Naive thymus-derived CD4-positive, alpha-beta T cell (primary cell): ENCODE data around the gene POMGNT1. TPM values are rescaled to one million over a fixed set of nuclear protein-coding genes. Genes with fewer than 3 reads are reported as not detected.
A peak's percentile ranks its signal among the peaks of the same experiment; 100 is the strongest.

Experiments
- ATAC-seq: fragments of 150-1000 bp; cut with Tn5 transposase; 2 replicates; pipeline ENCODE4 v1.10.0; 2021; ENCODE audit warnings: mild to moderate bottlenecking, moderate library complexity
- CTCF ChIA-PET: fragments of 350-600 bp; sonication (Branson Sonifier 250); formaldehyde crosslinking; loops from one replicate; lab custom pipeline; 2021; ENCODE audit warnings: antibody characterized with exemption; lab: Charles Lee
- POLR2A ChIA-PET: fragments of 350-600 bp; sonication (Branson Sonifier 250); formaldehyde crosslinking; loops from one replicate; lab custom pipeline; 2021; ENCODE audit warnings: antibody characterized with exemption, inconsistent platforms; lab: Charles Lee
- DNase-seq, 9 donors: peaks; one replicate each; pipeline versions ENCODE4 v3.0.0 to v3.0.0-alpha.2; 2020 to 2022; ENCODE audit warnings: mixed read lengths in 1 of 9
- H3K27ac ChIP-seq: one replicate; pipeline ENCODE4 v1.7.0; 2013; ENCODE audit warnings: mild to moderate bottlenecking, low read depth, low read length, moderate library complexity
- H3K27me3 ChIP-seq, 2 donors: one replicate each; pipeline ENCODE4 v1.7.0; 2013; ENCODE audit warnings: low read length in 2 of 2, mild to moderate bottlenecking in 2 of 2, moderate library complexity in 2 of 2; ENCODE audit not compliant: control insufficient read depth in 2 of 2, insufficient read depth in 2 of 2
- H3K36me3 ChIP-seq, 3 experiments: 1 replicate in 2 of 3; 2 replicates in 1 of 3; pipeline ENCODE4 v1.7.0; 2013; ENCODE audit warnings: low read length in 3 of 3, mild to moderate bottlenecking in 3 of 3, moderate library complexity in 1 of 3; ENCODE audit not compliant: insufficient read depth in 3 of 3, control insufficient read depth in 2 of 3
- H3K4me1 ChIP-seq, 2 donors: one replicate each; pipeline ENCODE4 v1.7.0; 2013; ENCODE audit warnings: low read length in 2 of 2, mild to moderate bottlenecking in 2 of 2, moderate library complexity in 1 of 2; ENCODE audit not compliant: control insufficient read depth in 2 of 2, insufficient read depth in 2 of 2
- H3K4me3 ChIP-seq: 2 replicates; pipeline ENCODE4 v1.7.0; 2013; ENCODE audit warnings: mild to moderate bottlenecking, low read length
- H3K9me3 ChIP-seq, 3 experiments: 1 replicate in 2 of 3; 2 replicates in 1 of 3; pipeline ENCODE4 v1.7.0; 2013; ENCODE audit warnings: low read length in 3 of 3; ENCODE audit not compliant: control insufficient read depth in 2 of 3
- H3K27ac Mint-ChIP-seq, 9 donors: one replicate each; pipeline ENCODE4 v1.8.0; 2020 to 2022; ENCODE audit warnings: mixed read lengths in 9 of 9, mild to moderate bottlenecking in 8 of 9, moderate library complexity in 5 of 9, inconsistent platforms in 2 of 9
- H3K27me3 Mint-ChIP-seq, 5 donors: one replicate each; pipeline ENCODE4 v1.8.0; 2021 to 2022; ENCODE audit warnings: mixed read lengths in 5 of 5, mild to moderate bottlenecking in 1 of 5
- H3K36me3 Mint-ChIP-seq, 5 donors: one replicate each; pipeline ENCODE4 v1.8.0; 2020 to 2022; ENCODE audit warnings: mixed read lengths in 5 of 5, mild to moderate bottlenecking in 3 of 5, inconsistent platforms in 1 of 5
- H3K4me1 Mint-ChIP-seq, 7 donors: one replicate each; pipeline ENCODE4 v1.8.0; 2020 to 2022; ENCODE audit warnings: mixed read lengths in 7 of 7, mild to moderate bottlenecking in 3 of 7, inconsistent platforms in 1 of 7
- H3K4me3 Mint-ChIP-seq, 10 donors: one replicate each; pipeline ENCODE4 v1.8.0; 2020 to 2022; ENCODE audit warnings: mild to moderate bottlenecking in 10 of 10, mixed read lengths in 10 of 10, moderate library complexity in 6 of 10, inconsistent platforms in 2 of 10
- H3K9me3 Mint-ChIP-seq, 11 donors: one replicate each; pipeline ENCODE4 v1.8.0; 2020 to 2022; ENCODE audit warnings: mixed read lengths in 11 of 11, mild to moderate bottlenecking in 4 of 11, inconsistent platforms in 1 of 11, moderate library complexity in 1 of 11
- intact Hi-C, 2 donors: fragments of 100-400 bp; cut with micrococcal nuclease; formaldehyde crosslinking; loops; one replicate each; pipeline ENCODE4 v1.15.1; 2023
- polyA plus RNA-seq, 2 donors: library from polyadenylated mRNA; unstranded; fragments of 300-500 nt; fragmentation: Illumina TruSeq; gene quantifications; one replicate each; pipeline ENCODE4 v1.2.3, GENCODE V29; 2021
- total RNA-seq, 6 experiments: library from RNA in 5 of 6; stranded (reverse) in 5 of 6; gene quantifications; 1 replicate in 5 of 6; 2 replicates in 1 of 6; pipeline ENCODE4 v1.2.3 and lab custom pipeline; 2021 to 2026

POMGNT1 gene
- total and polyA plus RNA-seq, 7 experiments from 2014 or later, result 34.6 to 58.6 (median 36.3) TPM

- Histone ChIP-seq H3K27me3 (no peaks in the 10 kb centered on the region), H3K36me3 (peaks cover 0 to 1% (median 0%) of the 10 kb centered on the region in 3 experiments), H3K4me3 (no peak overlapping the region), H3K4me1 (no peaks in the 10 kb centered on the region), H3K9me3 (no peaks in the 10 kb centered on the region), H3K27ac (no peak overlapping the region)
- Mint-ChIP-seq H3K4me3 (no peak overlapping the region), H3K9me3 (no peaks in the 10 kb centered on the region), H3K27me3 (no peaks in the 10 kb centered on the region), H3K36me3 (peaks cover 0 to 11% (median 5%) of the 10 kb centered on the region in 5 donors), H3K4me1 (peaks cover 0 to 19% (median 14%) of the 10 kb centered on the region in 7 donors), H3K27ac (peak overlapping the region in 3 of 9 donors; percentile 38 to 50 (median 38))
- intact Hi-C loops, result no loop called here
- CTCF ChIA-PET, result interaction anchor here (10.7 kb wide), 1 partner anchor 148 kb away, joined by 119 read pairs; no protein-coding TSS in a partner anchor
- peak; percentile 44 for ATAC-seq
- no peak for DNase-seq
- POLR2A ChIA-PET, result interaction anchor here (0.8 kb wide), 1 partner anchor 52 kb away, joined by 3 read pairs; no protein-coding TSS in a partner anchor
These were observed 14.2 kb downstream of the POMGNT1 start for GRCh38 chr1:46183926-46184557.

GRCh38 chr1:46183079-46183847, 15.0 kb downstream of the POMGNT1 start:
- no peak overlapping the region for H3K4me3 ChIP-seq
- intact Hi-C loops, result no loop called here
- H3K4me1 Mint-ChIP-seq, result peaks cover 0 to 19% (median 14%) of the 10 kb centered on the region in 7 donors
- H3K27me3 Mint-ChIP-seq, result no peaks in the 10 kb centered on the region
- no peak overlapping the region for H3K4me3 Mint-ChIP-seq
- H3K9me3 Mint-ChIP-seq, result no peaks in the 10 kb centered on the region
- ChIA-PET POLR2A (no interaction called here), CTCF (interaction anchor here (0.6 to 10.7 kb wide), 3 partner anchors 29 to 235 kb away, joined by 3 to 119 read pairs (median 3); no protein-coding TSS in a partner anchor)
- no peak for DNase-seq
- H3K27ac Mint-ChIP-seq, result no peak overlapping the region
- peaks cover 0 to 8% (median 4%) of the 10 kb centered on the region in 5 donors for H3K36me3 Mint-ChIP-seq
- H3K36me3 ChIP-seq, result no peaks in the 10 kb centered on the region
- H3K27me3 ChIP-seq, result no peaks in the 10 kb centered on the region
- ATAC-seq, result no peak
- no peaks in the 10 kb centered on the region for H3K4me1 ChIP-seq
- H3K27ac ChIP-seq, result no peak overlapping the region
- no peaks in the 10 kb centered on the region for H3K9me3 ChIP-seq

DNA sequence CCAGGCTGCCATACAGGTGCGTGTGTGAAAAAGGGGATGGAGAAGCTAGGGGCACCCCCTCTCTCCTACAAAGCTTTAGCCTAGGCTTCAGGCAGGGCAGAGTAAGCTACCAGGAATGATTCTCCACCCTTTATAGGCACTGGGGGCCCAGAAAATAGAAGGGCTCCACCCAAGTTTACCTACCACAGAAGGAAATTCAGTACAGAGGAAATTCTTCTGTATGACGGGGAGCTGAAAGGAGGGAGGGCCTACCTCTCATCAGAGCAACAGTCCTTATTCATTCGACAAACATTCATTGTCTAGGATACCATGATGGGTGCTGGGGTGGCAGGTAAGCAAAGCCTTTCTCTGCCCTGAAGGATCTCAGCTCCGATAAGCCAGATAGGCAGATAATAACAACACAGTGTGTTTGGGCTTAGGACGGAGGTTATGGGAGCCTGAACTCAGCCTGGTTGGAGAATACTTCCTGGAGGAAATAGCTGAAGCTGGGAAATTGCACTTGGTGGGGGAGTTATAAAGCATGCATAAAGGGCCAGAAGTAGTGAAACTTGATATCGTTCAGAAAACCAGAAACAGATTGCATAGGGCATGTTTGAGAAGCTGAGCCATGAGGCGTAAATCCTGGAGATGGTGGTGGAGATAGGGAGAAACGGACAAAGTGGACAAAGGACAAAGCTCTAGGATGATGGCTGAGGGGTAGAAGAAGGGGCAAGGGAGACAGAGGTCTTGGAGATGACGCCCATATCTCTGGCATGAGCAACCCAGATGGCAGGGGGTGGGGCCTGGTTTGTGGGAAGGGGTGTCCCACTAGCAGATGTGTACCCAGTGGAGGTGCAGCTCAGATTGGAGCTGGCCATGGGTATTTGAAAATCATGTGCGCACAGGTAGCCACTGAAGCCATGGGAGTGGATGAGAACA, 16.6 kb downstream of the POMGNT1 start:
- no peaks in the 10 kb centered on the region for H3K36me3 ChIP-seq
- no peaks in the 10 kb centered on the region for H3K9me3 Mint-ChIP-seq
- intact Hi-C loops, result no loop called here
- no peaks in the 10 kb centered on the region for H3K27me3 ChIP-seq
- H3K9me3 ChIP-seq, result no peaks in the 10 kb centered on the region
- ATAC-seq, result no peak
- ChIA-PET CTCF (interaction anchor here (0.9 to 10.7 kb wide), 8 partner anchors 9 to 146 kb away, joined by 3 to 119 read pairs (median 4); no protein-coding TSS in a partner anchor), POLR2A (interaction anchor here (1.0 kb wide), 1 partner anchor 10 kb away, joined by 3 read pairs; no protein-coding TSS in a partner anchor)
- H3K36me3 Mint-ChIP-seq, result no peaks in the 10 kb centered on the region
- DNase-seq, result no peak
- H3K27ac ChIP-seq, result no peak overlapping the region
- H3K4me1 Mint-ChIP-seq, result peaks cover 0 to 19% (median 14%) of the 10 kb centered on the region in 7 donors
- no peaks in the 10 kb centered on the region for H3K27me3 Mint-ChIP-seq
- no peak overlapping the region for H3K4me3 Mint-ChIP-seq
- H3K27ac Mint-ChIP-seq, result no peak overlapping the region
- no peak overlapping the region for H3K4me3 ChIP-seq
- no peaks in the 10 kb centered on the region for H3K4me1 ChIP-seq

GRCh38 chr1:46180082-46180616, 18.1 kb downstream of the POMGNT1 start:
- Mint-ChIP-seq H3K27ac (no peak overlapping the region), H3K36me3 (no peaks in the 10 kb centered on the region), H3K9me3 (no peaks in the 10 kb centered on the region), H3K4me3 (no peak overlapping the region), H3K4me1 (peaks cover 0 to 15% (median 12%) of the 10 kb centered on the region in 7 donors), H3K27me3 (no peaks in the 10 kb centered on the region)
- H3K27me3 ChIP-seq, result no peaks in the 10 kb centered on the region
- POLR2A ChIA-PET, result no interaction called here
- DNase-seq (no peak), ATAC-seq (no peak)
- H3K27ac ChIP-seq, result no peak overlapping the region
- H3K36me3 ChIP-seq, result no peaks in the 10 kb centered on the region
- CTCF ChIA-PET, result interaction anchor here (1.0 to 10.7 kb wide), 2 partner anchors 12 to 144 kb away, joined by 4 to 119 read pairs; no protein-coding TSS in a partner anchor
- H3K9me3 ChIP-seq, result no peaks in the 10 kb centered on the region
- intact Hi-C loops, result no loop called here
- no peak overlapping the region for H3K4me3 ChIP-seq
- H3K4me1 ChIP-seq, result no peaks in the 10 kb centered on the region

GRCh38 chr1:46179138-46180081, 18.8 kb downstream of the POMGNT1 start:
- Mint-ChIP-seq H3K4me3 (no peak overlapping the region), H3K27me3 (no peaks in the 10 kb centered on the region), H3K27ac (no peak overlapping the region), H3K4me1 (peaks cover 0 to 8% (median 5%) of the 10 kb centered on the region in 7 donors), H3K36me3 (no peaks in the 10 kb centered on the region), H3K9me3 (no peaks in the 10 kb centered on the region)
- POLR2A ChIA-PET, result interaction anchor here (0.6 to 0.7 kb wide), 2 partner anchors 152 to 274 kb away, joined by 3 to 7 read pairs; no protein-coding TSS in a partner anchor
- CTCF ChIA-PET, result interaction anchor here (0.6 to 10.7 kb wide), 6 partner anchors 11 to 181 kb away, joined by 3 to 119 read pairs (median 3); no protein-coding TSS in a partner anchor
- DNase-seq, result peak; percentile 38 to 70 (median 58)
- no peaks in the 10 kb centered on the region for H3K4me1 ChIP-seq
- no peaks in the 10 kb centered on the region for H3K9me3 ChIP-seq
- peak; percentile 79 for ATAC-seq
- intact Hi-C loops, result loop anchor here (1.0 to 2.0 kb wide), 3 partner anchors 44 to 142 kb away; partner anchors contain the start of gene PIK3R3 (in 1 of the 2)
- no peak overlapping the region for H3K4me3 ChIP-seq
- H3K27me3 ChIP-seq, result no peaks in the 10 kb centered on the region
- no peak overlapping the region for H3K27ac ChIP-seq
- no peaks in the 10 kb centered on the region for H3K36me3 ChIP-seq
